Gastroesophageal sphincter (tissue), 4 donors: ENCODE results near the gene LMF1. TPM values are rescaled to one million over a fixed set of nuclear protein-coding genes. Genes with fewer than 3 reads are reported as not detected.

Experiments used
- ATAC-seq: fragments of 150-250 bp; one replicate; pipeline ENCODE4 v1.9.1; 2016; ENCODE audit warnings: mild to moderate bottlenecking, moderate library complexity
- H3K27ac ChIP-seq, 4 donors: fragments of 200-600 bp; sonication (generic) in 3 of 4; 1 replicate in 3 of 4; 2 replicates in 1 of 4; pipeline ENCODE4 v1.5.1; 2016 to 2019
- H3K27me3 ChIP-seq: fragments of 200-600 bp; sonication (generic); one replicate; pipeline ENCODE4 v1.5.1; 2019
- H3K36me3 ChIP-seq, 2 donors: fragments of 200-600 bp; sonication (generic); one replicate each; pipeline ENCODE4 v1.5.1; 2019; ENCODE audit warnings: control low read depth in 1 of 2
- H3K4me1 ChIP-seq, 3 donors: fragments of 200-600 bp; sonication (generic); 1 replicate in 2 of 3; 2 replicates in 1 of 3; pipeline ENCODE4 v1.5.1; 2016 to 2019; ENCODE audit warnings: control low read depth in 2 of 3
- H3K4me3 ChIP-seq, 2 donors: fragments of 200-600 bp; sonication (generic); one replicate each; pipeline ENCODE4 v1.5.1; 2019; ENCODE audit warnings: mild to moderate bottlenecking in 1 of 2, moderate library complexity in 1 of 2
- H3K9me3 ChIP-seq, 3 donors: fragments of 200-600 bp; sonication (generic); one replicate each; pipeline ENCODE4 v1.5.1; 2017 to 2019; ENCODE audit warnings: control low read depth in 2 of 3
- CTCF ChIP-seq, 4 experiments: fragments of 200-600 bp in 2 of 4; fragments of 450-650 bp in 2 of 4; sonication (generic) in 1 of 4; IDR thresholded peaks; one replicate each; pipeline ENCODE4 v1.5.1; 2017 to 2019; ENCODE audit warnings: antibody characterized with exemption in 4 of 4, mild to moderate bottlenecking in 2 of 4, moderate library complexity in 2 of 4
- EP300 ChIP-seq: sonication (generic); formaldehyde crosslinking; IDR thresholded peaks from one replicate; pipeline ENCODE4 v1.6.1; 2017; ENCODE audit warnings: antibody characterized with exemption, mild to moderate bottlenecking
- POLR2A ChIP-seq, 2 donors: fragments of 450-650 bp; IDR thresholded peaks; one replicate each; pipeline ENCODE4 v1.6.1; 2017; ENCODE audit warnings: antibody characterized with exemption in 2 of 2, mild to moderate bottlenecking in 2 of 2, moderate library complexity in 1 of 2
- POLR2AphosphoS5 ChIP-seq: sonication (generic); formaldehyde crosslinking; IDR thresholded peaks from one replicate; pipeline ENCODE4 v1.6.1; 2017; ENCODE audit warnings: antibody characterized with exemption
- WGBS, 2 donors: methylation state at CpG; one replicate each; pipeline ENCODE4 v1.1.5; 2018; ENCODE audit warnings: low coverage in 1 of 2; 5-methylcytosine and 5-hydroxymethylcytosine counted together
- total RNA-seq, 4 donors: library from RNA; depleted of rRNA; stranded (reverse); fragments of >200 nt; gene quantifications; one replicate each; pipeline ENCODE4 v1.1.0, GENCODE V29; 2016

The LMF1 gene
- total RNA-seq, 4 donors from 2014 or later: 13.7 to 57.3 (median 20.9) TPM

DNA sequence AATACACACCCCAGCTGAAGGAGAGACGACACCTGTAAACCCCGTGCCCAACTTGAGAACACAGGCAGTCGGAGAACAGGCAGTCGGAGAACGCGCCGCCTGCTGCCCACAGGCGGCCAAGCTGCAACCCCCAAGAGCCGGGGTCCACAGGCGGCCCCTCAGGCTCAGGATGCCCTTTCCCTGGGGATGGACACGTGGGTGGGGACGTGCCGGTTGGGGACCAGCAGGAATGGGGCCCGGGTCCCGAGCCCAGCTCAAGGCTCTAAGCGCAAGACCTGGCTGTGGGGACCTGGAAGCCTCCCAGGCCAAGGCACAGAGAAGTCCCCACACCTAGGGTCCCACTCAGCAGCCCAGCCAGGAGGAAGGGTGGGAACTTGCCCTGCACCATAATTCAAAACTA is 90.8 kb downstream of the LMF1 start:
- no peak for ATAC-seq
- WGBS, 2 donors: 100% methylated on average over 4 of the region's 16 CpGs; no CpG with 5 or more reads in 1 of the 2 donors
- TF ChIP-seq EP300 (no peak), CTCF (IDR thresholded peaks at IDR 0.05) (no peak), POLR2AphosphoS5 (no peak), POLR2A (IDR thresholded peaks at IDR 0.05) (no peak)

GRCh38 chr16:879461-879861 is 91.3 kb downstream of the LMF1 start:
- 80 to 84% methylated on average over 3 to 10 of the region's 27 CpGs for WGBS, 2 donors
- H3K4me1 ChIP-seq: no peaks in the 10 kb centered on the region
- peaks cover 0 to 20% (median 0%) of the 10 kb centered on the region in 3 donors for H3K9me3 ChIP-seq
- H3K27ac ChIP-seq: no peak overlapping the region
- peaks cover 0 to 83% of the 10 kb centered on the region in 2 donors for H3K36me3 ChIP-seq
- ATAC-seq: no peak
- no peak overlapping the region for H3K4me3 ChIP-seq
- no peaks in the 10 kb centered on the region for H3K27me3 ChIP-seq
- TF ChIP-seq POLR2A (IDR thresholded peaks at IDR 0.05) (no peak), CTCF (IDR thresholded peaks at IDR 0.05) (no peak), EP300 (no peak), POLR2AphosphoS5 (no peak)

More for the DNA sequence above, 90.8 kb downstream of the LMF1 start:
- Histone ChIP-seq H3K4me1 (no peaks in the 10 kb centered on the region), H3K36me3 (peaks cover 0 to 83% of the 10 kb centered on the region in 2 donors), H3K9me3 (peaks cover 0 to 26% (median 0%) of the 10 kb centered on the region in 3 donors), H3K27ac (no peak overlapping the region), H3K27me3 (no peaks in the 10 kb centered on the region), H3K4me3 (no peak overlapping the region)

- peaks cover 0 to 15% (median 0%) of the 10 kb centered on the region in 3 donors for H3K9me3 ChIP-seq
- H3K4me1 ChIP-seq: no peaks in the 10 kb centered on the region
- H3K27me3 ChIP-seq: no peaks in the 10 kb centered on the region
- H3K4me3 ChIP-seq: no peak overlapping the region
- H3K36me3 ChIP-seq: peaks cover 0 to 83% of the 10 kb centered on the region in 2 donors
- TF ChIP-seq POLR2AphosphoS5 (no peak), EP300 (no peak), POLR2A (IDR thresholded peaks at IDR 0.05) (no peak)
- no peak for ATAC-seq
- no peak overlapping the region for H3K27ac ChIP-seq
- 100% methylated on average over 2 of the region's 14 CpGs; no CpG with 5 or more reads in 1 of the 2 donors for WGBS, 2 donors
These were observed 91.9 kb downstream of the LMF1 start for GRCh38 chr16:878886-879285.

- Histone ChIP-seq H3K4me3 (no peak overlapping the region), H3K27ac (no peak overlapping the region), H3K4me1 (no peaks in the 10 kb centered on the region), H3K27me3 (no peaks in the 10 kb centered on the region), H3K9me3 (peaks cover 0 to 8% (median 0%) of the 10 kb centered on the region in 3 donors), H3K36me3 (peaks cover 0 to 83% of the 10 kb centered on the region in 2 donors)
- no peak for ATAC-seq
- WGBS, 2 donors: 82% methylated on average over 14 of the region's 44 CpGs; no CpG with 5 or more reads in 1 of the 2 donors
- no peak for TF ChIP-seq POLR2AphosphoS5
- no peak for TF ChIP-seq POLR2A (IDR thresholded peaks at IDR 0.05)
- TF ChIP-seq EP300: no peak
- TF ChIP-seq CTCF (IDR thresholded peaks at IDR 0.05): no peak
These were observed 92.6 kb downstream of the LMF1 start for GRCh38 chr16:878072-878784.

DNA sequence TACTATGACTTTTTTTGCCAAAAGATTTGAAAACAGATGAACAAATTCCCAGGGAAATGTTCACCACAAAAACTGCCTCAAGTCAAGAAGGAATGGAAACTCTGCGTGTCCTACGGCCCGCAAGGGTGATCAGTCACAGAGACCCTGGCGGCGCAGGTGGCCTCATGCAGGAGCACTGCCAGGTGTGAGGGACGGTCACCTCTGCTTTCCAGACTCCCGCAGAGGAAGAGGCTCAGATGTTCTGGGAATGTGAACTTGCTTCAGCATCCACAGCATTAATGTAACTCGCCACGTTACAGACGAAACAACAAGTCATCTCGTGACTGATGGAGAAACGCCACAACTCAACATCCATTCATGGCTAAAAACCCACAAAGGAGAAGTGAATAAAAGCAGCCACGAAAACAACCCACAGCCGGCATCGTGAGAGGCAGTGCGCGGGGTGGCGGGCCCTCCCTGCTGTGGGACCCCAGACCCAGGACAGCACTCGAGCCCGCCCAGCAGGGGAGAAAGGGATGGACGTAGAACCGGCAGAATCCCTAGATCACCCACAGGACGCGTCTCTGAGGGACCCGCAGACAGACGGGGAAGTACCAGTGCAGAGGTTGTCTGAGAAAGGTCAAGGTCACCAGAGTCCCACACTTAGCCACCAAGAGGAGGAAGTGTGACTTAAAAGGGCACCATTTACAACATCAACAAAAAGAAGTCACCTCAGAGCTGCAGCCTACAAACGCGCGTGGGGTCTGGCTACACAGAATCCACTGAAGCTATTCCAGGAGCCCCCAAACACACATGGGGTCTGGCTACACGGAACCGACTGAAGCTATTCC is 93.3 kb downstream of the LMF1 start:
- H3K27me3 ChIP-seq: no peaks in the 10 kb centered on the region
- H3K27ac ChIP-seq: no peak overlapping the region
- ATAC-seq: no peak
- H3K36me3 ChIP-seq: peaks cover 0 to 83% of the 10 kb centered on the region in 2 donors
- no peak overlapping the region for H3K4me3 ChIP-seq
- H3K4me1 ChIP-seq: no peaks in the 10 kb centered on the region
- H3K9me3 ChIP-seq: peaks cover 0 to under 1% (median 0%) of the 10 kb centered on the region in 3 donors
- 86 to 95% methylated on average over 10 to 16 of the region's 31 CpGs for WGBS, 2 donors
- TF ChIP-seq CTCF (IDR thresholded peaks at IDR 0.05) (no peak), POLR2A (IDR thresholded peaks at IDR 0.05) (no peak)
